ENCODE results near the gene TRAPPC3.

Gene TRAPPC3

DNA sequence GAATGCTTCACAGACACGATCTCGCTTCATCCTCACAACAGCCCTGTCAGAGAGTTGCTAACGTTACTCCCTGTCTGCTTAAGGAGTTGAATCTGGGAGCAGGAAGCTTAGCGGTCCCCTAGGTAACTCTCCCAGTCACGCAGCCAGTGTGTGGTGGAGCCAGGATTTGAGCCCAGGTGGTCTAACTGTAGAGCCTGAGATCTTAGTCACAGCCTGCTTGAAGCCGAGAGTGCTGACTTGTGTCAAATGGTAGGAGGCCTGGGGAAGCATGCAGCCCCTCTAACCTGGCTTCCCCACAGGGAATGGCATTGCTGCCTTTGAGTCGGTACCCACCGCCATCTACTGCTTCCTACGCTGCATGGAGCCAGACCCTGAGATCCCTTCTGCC is 56.5 kb downstream of the TRAPPC3 start:
- H3K4me3 ChIP-seq (ENCODE audit: low read length), result no peak overlapping the region
- DNase-seq (ENCODE audit: low read depth, low spot score), result no peak

DNA sequence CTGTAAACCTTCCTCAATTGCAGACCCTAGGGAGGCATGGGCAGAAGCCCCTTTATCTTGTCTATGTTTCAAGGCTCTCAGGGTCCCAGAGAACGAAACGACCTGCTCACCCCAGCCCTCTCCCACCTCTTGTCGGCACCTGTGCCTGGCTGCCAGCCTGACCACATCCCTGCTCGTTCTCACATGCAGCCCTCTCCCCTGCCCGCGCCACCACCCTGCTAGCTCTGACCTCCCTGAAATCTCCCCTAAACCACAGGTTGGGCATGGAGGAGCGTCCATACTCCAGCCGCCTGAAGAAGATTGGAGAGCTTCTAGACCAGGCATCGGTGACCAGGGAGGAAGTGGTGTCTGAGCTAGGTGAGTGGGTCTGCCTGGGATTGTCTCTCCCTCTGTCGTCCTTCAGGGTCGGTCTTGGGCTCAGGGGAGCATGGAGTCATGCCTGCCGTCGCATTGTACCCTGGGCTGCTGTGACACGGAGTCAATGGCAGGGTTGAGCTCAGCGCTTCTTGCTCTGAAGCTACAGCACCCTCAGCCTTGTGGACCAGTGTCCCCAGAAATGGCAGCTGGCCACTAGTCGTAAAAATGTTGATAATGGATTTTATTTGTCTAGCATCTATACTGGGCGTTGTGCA is 57.0 kb downstream of the TRAPPC3 start:
- no peak overlapping the region for H3K4me3 ChIP-seq (ENCODE audit: low read length)
- DNase-seq (ENCODE audit: low read depth, low spot score), result no peak

GRCh38 chr1:36091698-36092097 is 57.6 kb downstream of the TRAPPC3 start:
- no peak overlapping the region for H3K4me3 ChIP-seq (ENCODE audit: low read length)
- DNase-seq (ENCODE audit: low read depth, low spot score), result no peak

DNA sequence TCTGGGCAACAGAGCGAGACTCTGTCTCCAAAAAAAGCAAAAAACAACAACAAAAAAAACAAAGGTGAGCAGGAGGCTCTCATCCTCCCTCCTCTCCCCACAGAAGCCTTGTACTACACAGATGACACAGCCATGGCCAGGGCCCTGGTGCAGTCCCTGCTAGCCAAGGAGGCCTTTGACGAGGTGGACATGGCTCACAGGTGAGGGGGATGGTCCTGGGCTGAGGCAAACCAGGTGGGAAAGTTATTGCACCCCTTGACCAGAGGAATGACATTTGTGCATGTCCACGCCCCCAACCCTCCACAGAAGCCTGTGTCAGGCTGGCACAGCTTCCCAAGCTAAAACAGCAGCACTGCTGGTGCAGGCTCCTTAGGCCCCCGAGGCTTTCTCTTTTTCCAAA is 58.1 kb downstream of the TRAPPC3 start:
- no peak overlapping the region for H3K4me3 ChIP-seq (ENCODE audit: low read length)
- DNase-seq (ENCODE audit: low read depth, low spot score), result no peak

- peak overlapping the region; percentile 97 for H3K4me3 ChIP-seq (ENCODE audit: low read length)
- no peak for DNase-seq (ENCODE audit: low read depth, low spot score)
Measured at GRCh38 chr1:36089393-36090121, 59.7 kb downstream of the TRAPPC3 start.

DNA sequence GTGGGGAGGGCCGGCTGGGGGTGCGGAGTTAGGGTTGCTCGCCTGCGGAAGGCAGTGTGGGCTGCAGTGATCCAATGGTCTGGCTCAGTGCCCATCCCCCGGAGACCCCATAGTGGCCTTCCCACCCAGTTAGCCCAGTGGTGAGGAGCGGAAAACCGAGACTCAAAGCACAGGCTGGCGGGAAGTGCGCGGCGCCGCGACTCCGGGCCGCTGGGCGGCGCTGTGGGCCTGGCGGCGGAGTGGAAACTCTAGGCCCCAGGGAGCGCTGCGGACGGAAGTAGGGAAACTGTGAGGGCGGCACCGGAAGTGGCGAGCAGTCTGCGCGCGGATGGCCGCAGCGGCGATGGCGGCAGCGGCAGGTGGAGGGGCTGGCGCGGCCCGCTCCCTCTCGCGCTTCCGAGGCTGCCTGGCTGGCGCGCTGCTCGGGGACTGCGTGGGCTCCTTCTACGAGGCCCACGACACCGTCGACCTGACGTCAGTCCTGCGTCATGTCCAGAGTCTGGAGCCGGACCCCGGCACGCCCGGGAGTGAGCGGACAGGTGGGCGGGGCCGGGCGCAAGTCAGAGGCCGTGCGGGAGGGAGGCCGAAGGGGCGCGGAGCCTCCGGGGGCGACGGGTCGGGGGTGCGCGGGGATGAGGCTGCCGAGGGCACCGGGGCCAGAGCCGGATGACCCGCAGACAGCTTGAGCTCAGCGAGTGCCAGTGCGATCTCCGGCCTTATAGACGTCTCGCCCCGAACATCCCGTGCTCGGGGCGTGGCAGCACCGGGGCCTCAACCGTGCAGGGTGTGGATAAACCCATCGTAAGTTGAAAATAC is 60.5 kb downstream of the TRAPPC3 start, which contains the start of gene ADPRS:
Gene ADPRS, plus strand, starts transcription at position 316 of the 816 bp plus-strand sequence. Its CDS starts 13 bp downstream, at position 329.
- DNase-seq (ENCODE audit: low read depth, low spot score), result peak; percentile 88
- peak within 1 kb of the TSS; percentile 97 for H3K4me3 ChIP-seq (ENCODE audit: low read length)

- peak overlapping the region; percentile 97 for H3K4me3 ChIP-seq (ENCODE audit: low read length)
- DNase-seq (ENCODE audit: low read depth, low spot score), result no peak
Measured at GRCh38 chr1:36088265-36088576, 61.1 kb downstream of the TRAPPC3 start.

DNA sequence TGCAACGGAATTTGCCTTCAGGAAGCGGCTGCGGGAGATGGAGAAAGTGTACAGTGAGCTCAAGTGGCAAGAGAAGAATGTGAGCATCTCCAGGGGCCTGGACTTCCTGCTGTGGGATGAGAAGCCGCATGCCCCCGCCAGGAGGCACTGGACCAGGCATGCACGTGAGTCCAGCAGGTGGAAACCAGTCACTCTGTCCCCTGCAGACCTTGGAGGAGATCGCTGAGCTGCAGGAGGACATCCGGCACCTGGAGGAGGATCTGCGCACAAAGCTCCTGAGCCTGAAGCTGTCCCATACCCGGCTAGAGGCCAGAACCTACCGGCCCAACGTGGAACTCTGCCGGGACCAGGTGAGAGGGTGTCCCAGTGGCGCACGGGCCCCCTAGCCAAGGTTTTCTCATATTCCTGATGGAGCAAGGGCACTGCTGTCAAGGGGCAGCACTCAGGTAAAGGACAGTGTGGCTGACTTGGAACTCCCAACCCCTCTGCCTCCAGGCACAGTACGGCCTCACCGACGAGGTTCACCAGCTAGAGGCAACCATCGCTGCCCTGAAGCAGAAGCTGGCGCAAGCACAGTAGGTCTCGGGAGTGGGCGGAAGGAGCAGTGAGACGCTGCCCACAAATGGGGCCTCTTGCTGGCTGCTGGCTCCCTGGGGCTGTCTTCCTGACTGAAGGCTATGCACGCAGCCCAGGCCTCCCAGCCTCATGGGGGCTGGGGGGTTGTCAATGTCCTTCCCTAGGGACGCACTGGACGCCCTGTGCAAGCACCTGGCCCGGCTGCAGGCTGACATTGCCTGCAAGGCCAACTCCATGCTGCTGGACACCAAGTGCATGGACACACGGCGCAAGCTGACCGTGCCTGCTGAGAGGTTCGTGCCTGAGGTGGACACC is 61.8 kb downstream of the TRAPPC3 start:
- DNase-seq (ENCODE audit: low read depth, low spot score), result no peak
- H3K4me3 ChIP-seq (ENCODE audit: low read length), result no peak overlapping the region

All from Jurkat, Clone E6-1 (cell line).